KMS-11 (cell line): ENCODE measurements around the gene STMP1.
A peak's percentile ranks its signal among the peaks of the same experiment; 100 is the strongest.

ENCODE experiments used
- H2AFZ ChIP-seq: fragments of 200-600 bp; sonication (generic); 2 replicates; pipeline ENCODE4 v1.6.1; 2016; ENCODE audit warnings: antibody characterized with exemption, mixed run types, low read depth
- H3K27ac ChIP-seq: fragments of 200-600 bp; sonication (generic); 2 replicates; pipeline ENCODE4 v1.6.1; 2016; ENCODE audit warnings: mild to moderate bottlenecking, mixed run types
- H3K27me3 ChIP-seq: fragments of 200-600 bp; sonication (generic); 2 replicates; pipeline ENCODE4 v1.6.1; 2017; ENCODE audit warnings: mild to moderate bottlenecking, low read depth, mixed run types, moderate library complexity; ENCODE audit not compliant: insufficient read depth
- H3K36me3 ChIP-seq: fragments of 200-600 bp; sonication (generic); 2 replicates; pipeline ENCODE4 v1.6.1; 2017; ENCODE audit warnings: mild to moderate bottlenecking, mixed run types; ENCODE audit not compliant: insufficient read depth
- H3K4me1 ChIP-seq: fragments of 200-600 bp; sonication (generic); 2 replicates; pipeline ENCODE4 v1.6.1; 2016; ENCODE audit warnings: mild to moderate bottlenecking, low read depth, mixed run types; ENCODE audit not compliant: poor library complexity, severe bottlenecking
- H3K4me2 ChIP-seq: fragments of 200-600 bp; sonication (generic); 2 replicates; pipeline ENCODE4 v1.7.0; 2016; ENCODE audit warnings: mild to moderate bottlenecking, mixed run types
- H3K4me3 ChIP-seq: fragments of 200-600 bp; sonication (generic); IDR thresholded peaks from 2 replicates; pipeline ENCODE4 v1.6.1; 2017; ENCODE audit warnings: low read depth, low read length, mixed read lengths; ENCODE audit not compliant: insufficient read depth
- H3K79me2 ChIP-seq: fragments of 200-600 bp; sonication (generic); 2 replicates; pipeline ENCODE4 v1.6.1; 2016; ENCODE audit warnings: low read depth, mixed run types; ENCODE audit not compliant: insufficient read depth
- H3K9ac ChIP-seq: fragments of 200-600 bp; sonication (generic); 2 replicates; pipeline ENCODE4 v1.6.1; 2016; ENCODE audit warnings: mild to moderate bottlenecking, mixed run types
- H4K20me1 ChIP-seq: fragments of 200-600 bp; sonication (generic); 2 replicates; pipeline ENCODE4 v1.6.1; 2016; ENCODE audit warnings: mild to moderate bottlenecking, mixed run types; ENCODE audit not compliant: insufficient read depth
- CTCF ChIP-seq: fragments of 200-600 bp; sonication (generic); conservative IDR thresholded peaks from 2 replicates; pipeline ENCODE4 v1.6.1; 2017; ENCODE audit warnings: low read depth, mild to moderate bottlenecking, antibody characterized with exemption, low read length, moderate library complexity, mixed read lengths

STMP1 gene

GRCh38 chr7:135661311-135662122, 797 bp upstream of the STMP1 start:
- H3K27me3 ChIP-seq, result no peaks in the 10 kb centered on the region
- H3K4me3 ChIP-seq, result no peak overlapping the region
- no peak overlapping the region for H3K27ac ChIP-seq
- H3K9ac ChIP-seq, result peak overlapping the region; percentile 76; the same call in 1 of the 2 replicates
- no peaks in the 10 kb centered on the region for H4K20me1 ChIP-seq
- peaks cover 27% of the 10 kb centered on the region; the same call in 1 of the 2 replicates for H3K79me2 ChIP-seq
- no peaks in the 10 kb centered on the region for H3K36me3 ChIP-seq
- no peak for TF ChIP-seq CTCF
- H2AFZ ChIP-seq, result peak overlapping the region; percentile 85
- H3K4me2 ChIP-seq, result peak overlapping the region; percentile 39
- peaks cover 12% of the 10 kb centered on the region for H3K4me1 ChIP-seq

GRCh38 chr7:135662123-135662372, 266 bp upstream of the STMP1 start:
- H3K9ac ChIP-seq, result peak overlapping the region; percentile 76; the same call in 1 of the 2 replicates
- H3K4me2 ChIP-seq, result peak overlapping the region; percentile 39
- no peaks in the 10 kb centered on the region for H4K20me1 ChIP-seq
- no peaks in the 10 kb centered on the region for H3K36me3 ChIP-seq
- TF ChIP-seq CTCF, result peak; percentile 71
- no peaks in the 10 kb centered on the region for H3K27me3 ChIP-seq
- peak overlapping the region; percentile 84 for H3K4me3 ChIP-seq
- H3K79me2 ChIP-seq, result peaks cover 31% of the 10 kb centered on the region; the same call in 1 of the 2 replicates
- H3K27ac ChIP-seq, result no peak overlapping the region
- H3K4me1 ChIP-seq, result peaks cover 12% of the 10 kb centered on the region
- peak overlapping the region; percentile 85 for H2AFZ ChIP-seq

- no peak overlapping the region for H3K9ac ChIP-seq
- H3K4me3 ChIP-seq, result no peak overlapping the region
- H3K79me2 ChIP-seq, result peaks cover 44% of the 10 kb centered on the region; the same call in 1 of the 2 replicates
- H3K4me1 ChIP-seq, result peaks cover 12% of the 10 kb centered on the region
- H3K27me3 ChIP-seq, result no peaks in the 10 kb centered on the region
- TF ChIP-seq CTCF, result no peak
- H3K4me2 ChIP-seq, result no peak overlapping the region; the same call in 1 of the 2 replicates
- H2AFZ ChIP-seq, result no peak overlapping the region
- H3K27ac ChIP-seq, result no peak overlapping the region
- no peaks in the 10 kb centered on the region for H4K20me1 ChIP-seq
- H3K36me3 ChIP-seq, result no peaks in the 10 kb centered on the region
Measured at GRCh38 chr7:135664046-135664589, 1.8 kb downstream of the STMP1 start.

GRCh38 chr7:135665042-135665441, 2.7 kb downstream of the STMP1 start:
- peaks cover 17% of the 10 kb centered on the region for H3K4me1 ChIP-seq

More at GRCh38 chr7:135665042-135665441, 2.7 kb downstream of the STMP1 start:
- no peak overlapping the region for H3K4me2 ChIP-seq
- H3K79me2 ChIP-seq, result peaks cover 44% of the 10 kb centered on the region; the same call in 1 of the 2 replicates
- no peaks in the 10 kb centered on the region for H3K36me3 ChIP-seq
- no peaks in the 10 kb centered on the region for H3K27me3 ChIP-seq
- H2AFZ ChIP-seq, result no peak overlapping the region
- TF ChIP-seq CTCF, result no peak
- H3K9ac ChIP-seq, result no peak overlapping the region
- no peak overlapping the region for H3K27ac ChIP-seq
- no peaks in the 10 kb centered on the region for H4K20me1 ChIP-seq
- no peak overlapping the region for H3K4me3 ChIP-seq
